GM12865 (cell line): ENCODE measurements around the gene TMEM187.

Experiments
- DNase-seq: peaks from one replicate; pipeline ENCODE4 v3.0.0; 2010; ENCODE audit warnings: low read depth
- H3K4me3 ChIP-seq: 2 replicates; pipeline ENCODE4 v1.5.1; 2011; ENCODE audit warnings: mild to moderate bottlenecking, low read depth, low read length, control low read depth
- TF ChIP-seq, protein P1 (sequence below): IDR thresholded peaks from 2 replicates; pipeline ENCODE4 v1.5.1; 2011; ENCODE audit warnings: low read length, control low read depth, low read depth, inconsistent platforms; ENCODE audit not compliant: insufficient read depth; ENCODE audit errors: missing control alignments

The TMEM187 gene

GRCh38 chrX:153968255-153968654 is 4.3 kb upstream of the TMEM187 start:
- TF ChIP-seq, protein P1, sequence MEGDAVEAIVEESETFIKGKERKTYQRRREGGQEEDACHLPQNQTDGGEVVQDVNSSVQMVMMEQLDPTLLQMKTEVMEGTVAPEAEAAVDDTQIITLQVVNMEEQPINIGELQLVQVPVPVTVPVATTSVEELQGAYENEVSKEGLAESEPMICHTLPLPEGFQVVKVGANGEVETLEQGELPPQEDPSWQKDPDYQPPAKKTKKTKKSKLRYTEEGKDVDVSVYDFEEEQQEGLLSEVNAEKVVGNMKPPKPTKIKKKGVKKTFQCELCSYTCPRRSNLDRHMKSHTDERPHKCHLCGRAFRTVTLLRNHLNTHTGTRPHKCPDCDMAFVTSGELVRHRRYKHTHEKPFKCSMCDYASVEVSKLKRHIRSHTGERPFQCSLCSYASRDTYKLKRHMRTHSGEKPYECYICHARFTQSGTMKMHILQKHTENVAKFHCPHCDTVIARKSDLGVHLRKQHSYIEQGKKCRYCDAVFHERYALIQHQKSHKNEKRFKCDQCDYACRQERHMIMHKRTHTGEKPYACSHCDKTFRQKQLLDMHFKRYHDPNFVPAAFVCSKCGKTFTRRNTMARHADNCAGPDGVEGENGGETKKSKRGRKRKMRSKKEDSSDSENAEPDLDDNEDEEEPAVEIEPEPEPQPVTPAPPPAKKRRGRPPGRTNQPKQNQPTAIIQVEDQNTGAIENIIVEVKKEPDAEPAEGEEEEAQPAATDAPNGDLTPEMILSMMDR: no peak
- no peak for DNase-seq
- H3K4me3 ChIP-seq: peak overlapping the region; percentile 92

DNA sequence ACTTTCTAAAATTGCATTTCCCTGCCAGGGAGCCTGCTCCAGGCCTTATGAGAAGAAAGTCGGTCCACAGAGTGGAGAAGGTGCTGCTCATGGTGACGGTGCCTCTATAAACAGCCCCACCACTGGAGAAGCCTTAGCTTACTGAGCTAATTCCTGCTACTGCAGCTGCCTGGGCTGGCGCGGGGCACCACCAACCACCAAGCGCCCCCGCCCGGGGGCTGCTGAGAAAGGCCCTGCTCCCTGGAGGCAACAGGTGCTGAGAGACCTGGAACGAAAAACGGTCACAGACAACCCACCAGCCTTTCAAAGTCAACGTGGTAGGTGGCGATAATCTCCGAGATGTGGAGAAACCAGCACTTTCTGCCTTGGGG is 3.8 kb upstream of the TMEM187 start:
- DNase-seq: peak; percentile 48
- H3K4me3 ChIP-seq: peak overlapping the region; percentile 92
- TF ChIP-seq, protein P1: peak; percentile 4

DNA sequence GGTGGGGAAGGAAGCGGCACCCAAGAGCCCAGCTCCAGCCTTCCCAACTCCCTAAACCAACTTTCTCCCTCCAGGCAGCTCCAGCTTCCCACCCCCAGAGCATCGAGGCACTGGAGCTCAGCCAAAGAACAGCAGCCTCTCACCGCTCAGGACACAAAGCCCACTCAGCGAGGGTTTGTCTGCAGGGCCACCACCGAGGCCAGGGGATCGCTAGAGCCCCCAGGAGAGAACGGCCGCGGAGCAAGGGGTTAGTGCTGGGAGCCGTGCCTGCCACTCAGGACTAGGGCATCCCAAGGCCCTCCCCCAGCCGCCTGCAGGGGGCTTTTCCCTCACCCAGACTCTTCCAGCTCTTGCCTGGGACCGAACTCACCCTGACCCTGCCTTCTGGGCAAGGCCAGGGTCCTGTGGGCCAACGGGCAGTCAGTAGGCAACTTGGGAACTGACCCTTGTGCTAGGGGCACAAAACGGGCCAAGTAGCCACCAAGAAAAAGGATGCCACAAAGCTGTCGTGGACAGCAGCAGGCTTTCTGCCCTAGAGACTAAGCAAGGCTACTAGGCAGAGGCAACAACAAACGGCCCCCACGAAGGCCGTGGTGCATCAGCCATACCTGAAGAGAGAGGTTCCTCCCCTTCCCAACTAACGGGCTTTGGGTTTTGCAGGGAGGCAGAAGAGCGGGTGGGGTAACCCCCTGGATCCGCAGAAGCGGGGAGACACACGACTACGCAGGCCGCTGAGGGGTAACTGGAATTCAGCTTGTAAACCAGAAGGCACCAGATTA is 3.2 kb upstream of the TMEM187 start:
- peak overlapping the region; percentile 92 for H3K4me3 ChIP-seq
- no peak for DNase-seq
- TF ChIP-seq, protein P1: no peak

DNA sequence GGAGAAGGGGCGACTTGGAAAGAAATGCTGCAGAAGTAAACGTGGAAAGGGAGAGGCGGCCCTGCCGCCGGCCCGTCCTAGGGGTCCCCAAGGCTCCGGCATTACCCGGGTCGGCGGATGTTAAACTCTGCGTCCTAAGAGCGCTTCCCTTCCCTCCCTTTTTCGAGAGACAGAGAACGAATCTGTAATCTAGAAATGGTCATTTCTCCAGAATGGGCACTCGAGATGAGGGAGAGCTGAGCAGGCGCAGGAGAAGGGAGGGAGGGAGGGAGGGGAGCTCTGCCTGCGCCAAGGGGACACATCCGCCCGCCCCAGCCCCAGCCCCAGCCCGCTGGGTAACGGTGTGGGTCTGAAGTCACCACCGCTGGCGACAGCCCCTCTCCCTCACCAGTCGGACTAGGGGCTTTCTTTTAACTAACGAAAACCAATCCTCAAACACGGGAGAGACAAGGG is 2.6 kb upstream of the TMEM187 start:
- DNase-seq: no peak
- TF ChIP-seq, protein P1: no peak
- H3K4me3 ChIP-seq: peak overlapping the region; percentile 92

DNA sequence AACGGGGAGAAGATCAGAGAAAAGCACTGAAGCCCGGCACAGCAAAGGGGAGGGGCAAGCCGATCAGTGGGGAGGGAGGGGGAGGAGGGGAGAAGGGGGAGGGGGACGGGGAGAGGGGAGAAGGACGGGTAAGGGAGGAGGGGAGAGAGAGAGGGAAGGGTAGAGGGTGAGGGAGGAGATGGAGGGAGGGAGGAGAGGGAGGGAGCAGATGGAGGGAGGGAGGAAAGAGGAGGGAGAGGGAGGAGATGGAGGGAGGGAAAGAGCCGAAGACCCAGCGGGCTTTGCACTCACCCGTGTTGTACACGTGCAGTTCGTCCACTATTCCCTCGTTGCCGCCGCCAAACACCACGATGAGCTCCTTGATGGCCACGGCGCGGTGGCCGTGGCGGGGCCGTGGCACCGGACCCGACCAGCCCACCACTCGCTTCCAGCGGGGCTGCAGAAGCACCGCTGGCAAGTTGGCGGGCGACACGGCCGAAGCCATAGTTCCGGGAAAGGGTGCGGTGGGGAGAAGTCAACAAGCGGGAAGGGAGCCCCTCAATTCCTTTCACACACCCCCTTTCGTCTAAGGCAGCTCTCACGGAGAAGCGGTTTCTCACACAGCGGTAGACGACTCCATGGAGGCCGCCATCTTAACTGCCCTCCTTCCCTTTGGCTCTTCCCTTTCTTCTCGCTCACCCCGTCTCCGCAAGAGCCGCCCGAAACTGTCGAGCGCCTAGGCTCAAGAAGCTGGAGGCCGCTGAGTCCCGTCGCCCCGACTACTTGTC is 2.0 kb upstream of the TMEM187 start:
- H3K4me3 ChIP-seq: peak overlapping the region; percentile 92
- DNase-seq: peak; percentile 38
- TF ChIP-seq, protein P1: no peak

- peak overlapping the region; percentile 92 for H3K4me3 ChIP-seq
- TF ChIP-seq, protein P1: no peak
- DNase-seq: peak; percentile 93
Measured at GRCh38 chrX:153971124-153971449, 1.5 kb upstream of the TMEM187 start.
